Measurements from ENCODE around the gene NELFB. TPM values are rescaled to one million over a fixed set of nuclear protein-coding genes. Genes with fewer than 3 reads are reported as not detected.

The NELFB gene
- total and polyA plus RNA-seq, 5 donors from 2014 or later: 22.3 to 46.4 (median 24.1) TPM

GRCh38 chr9:137309368-137310188 is 54.5 kb downstream of the NELFB start:
- Mint-ChIP-seq H3K4me1 (peaks cover 0 to 16% (median 2%) of the 10 kb centered on the region in 4 donors), H3K27me3 (no peaks in the 10 kb centered on the region), H3K36me3 (no peaks in the 10 kb centered on the region), H3K9me3 (no peaks in the 10 kb centered on the region), H3K27ac (no peak overlapping the region), H3K4me3 (no peak overlapping the region)
- Histone ChIP-seq H3K27ac (ENCODE audit: insufficient read depth, low read length, poor library complexity, severe bottlenecking) (no peak overlapping the region), H3K36me3 (ENCODE audit: control insufficient read depth, insufficient read depth, low read length) (no peaks in the 10 kb centered on the region), H3K9me3 (ENCODE audit: control insufficient read depth in 2 of 2, low read length in 2 of 2) (no peaks in the 10 kb centered on the region), H3K27me3 (ENCODE audit: control insufficient read depth, insufficient read depth, low read length) (no peaks in the 10 kb centered on the region), H3K4me3 (ENCODE audit: low read depth, low read length) (no peak overlapping the region), H3K4me1 (ENCODE audit: control insufficient read depth, insufficient read depth, low read length, poor library complexity, severe bottlenecking) (peaks cover 28% of the 10 kb centered on the region)
- ATAC-seq (ENCODE audit: low read depth in 2 of 2) (no peak), DNase-seq (no peak)

- Mint-ChIP-seq H3K27ac (no peak overlapping the region), H3K9me3 (no peaks in the 10 kb centered on the region), H3K36me3 (no peaks in the 10 kb centered on the region), H3K27me3 (no peaks in the 10 kb centered on the region), H3K4me1 (peaks cover 0 to 9% (median 1%) of the 10 kb centered on the region in 4 donors), H3K4me3 (no peak overlapping the region)
- Histone ChIP-seq H3K9me3 (ENCODE audit: control insufficient read depth in 2 of 2, low read length in 2 of 2) (no peaks in the 10 kb centered on the region), H3K36me3 (ENCODE audit: control insufficient read depth, insufficient read depth, low read length) (no peaks in the 10 kb centered on the region), H3K27me3 (ENCODE audit: control insufficient read depth, insufficient read depth, low read length) (no peaks in the 10 kb centered on the region), H3K4me1 (ENCODE audit: control insufficient read depth, insufficient read depth, low read length, poor library complexity, severe bottlenecking) (peaks cover 22% of the 10 kb centered on the region), H3K27ac (ENCODE audit: insufficient read depth, low read length, poor library complexity, severe bottlenecking) (no peak overlapping the region), H3K4me3 (ENCODE audit: low read depth, low read length) (no peak overlapping the region)
- ATAC-seq (ENCODE audit: low read depth in 2 of 2) (no peak), DNase-seq (no peak)
Measured at GRCh38 chr9:137310189-137311052, 55.3 kb downstream of the NELFB start.

- Mint-ChIP-seq H3K27ac (no peak overlapping the region), H3K9me3 (no peaks in the 10 kb centered on the region), H3K4me3 (no peak overlapping the region), H3K4me1 (peaks cover 0 to 6% (median 0%) of the 10 kb centered on the region in 4 donors), H3K36me3 (no peaks in the 10 kb centered on the region), H3K27me3 (no peaks in the 10 kb centered on the region)
- H3K27me3 ChIP-seq (ENCODE audit: control insufficient read depth, insufficient read depth, low read length): no peaks in the 10 kb centered on the region
- H3K27ac ChIP-seq (ENCODE audit: insufficient read depth, low read length, poor library complexity, severe bottlenecking): no peak overlapping the region
- H3K4me1 ChIP-seq (ENCODE audit: control insufficient read depth, insufficient read depth, low read length, poor library complexity, severe bottlenecking): peaks cover 20% of the 10 kb centered on the region
- no peaks in the 10 kb centered on the region for H3K9me3 ChIP-seq (ENCODE audit: control insufficient read depth in 2 of 2, low read length in 2 of 2)
- DNase-seq (no peak), ATAC-seq (ENCODE audit: low read depth in 2 of 2) (peak in 1 of 2 donors; percentile 59)
- no peaks in the 10 kb centered on the region for H3K36me3 ChIP-seq (ENCODE audit: control insufficient read depth, insufficient read depth, low read length)
- H3K4me3 ChIP-seq (ENCODE audit: low read depth, low read length): no peak overlapping the region
Measured at GRCh38 chr9:137311171-137311985, 56.3 kb downstream of the NELFB start.

DNA sequence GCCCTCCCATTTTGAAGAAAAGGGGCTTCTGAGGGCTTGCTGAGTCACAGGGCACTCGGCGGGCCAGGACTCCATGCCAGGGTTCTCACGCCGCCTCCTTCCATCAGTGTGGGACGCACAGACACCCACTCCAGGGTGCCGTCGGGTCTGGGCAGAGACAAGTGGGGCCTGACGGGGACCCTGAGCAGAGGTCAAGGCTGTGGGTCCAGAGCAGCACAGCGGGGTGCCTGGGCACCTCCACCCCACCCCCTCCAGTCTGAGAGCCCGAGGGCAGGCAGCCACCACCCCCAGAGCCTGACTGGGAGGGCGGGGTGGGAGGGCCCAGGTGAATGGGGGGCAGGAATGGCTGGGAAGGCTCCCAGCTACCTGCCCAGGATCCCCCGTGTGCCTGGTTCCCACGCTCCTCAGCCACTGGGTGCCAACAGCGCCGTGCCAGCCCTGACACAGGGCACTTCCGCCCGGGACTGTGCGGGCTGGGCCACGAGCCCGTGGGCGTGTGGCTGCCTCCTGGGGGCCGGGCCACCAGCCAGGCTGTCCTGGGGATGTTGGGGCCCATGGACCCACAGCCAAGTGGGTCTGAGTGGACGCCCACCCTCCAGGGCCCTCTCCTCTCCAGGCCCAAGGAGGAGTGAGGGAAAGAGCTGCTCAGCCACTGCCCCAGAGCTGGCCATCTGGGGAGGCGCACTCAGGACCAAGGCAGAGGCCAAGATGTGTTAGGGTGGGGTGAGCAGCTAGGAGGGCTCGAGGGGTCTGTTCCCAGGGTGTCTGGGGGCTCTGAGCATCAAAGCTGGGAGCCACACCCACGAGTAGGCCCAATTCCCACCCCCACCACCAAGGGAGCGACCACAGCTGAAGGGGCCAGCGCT is 57.1 kb downstream of the NELFB start:
- H3K27ac ChIP-seq (ENCODE audit: insufficient read depth, low read length, poor library complexity, severe bottlenecking): no peak overlapping the region
- H3K4me1 Mint-ChIP-seq: peaks cover 0 to 3% (median 0%) of the 10 kb centered on the region in 4 donors
- no peak overlapping the region for H3K4me3 ChIP-seq (ENCODE audit: low read depth, low read length)
- H3K9me3 ChIP-seq (ENCODE audit: control insufficient read depth in 2 of 2, low read length in 2 of 2): no peaks in the 10 kb centered on the region
- no peaks in the 10 kb centered on the region for H3K36me3 Mint-ChIP-seq
- no peaks in the 10 kb centered on the region for H3K9me3 Mint-ChIP-seq
- no peak for DNase-seq
- H3K36me3 ChIP-seq (ENCODE audit: control insufficient read depth, insufficient read depth, low read length): no peaks in the 10 kb centered on the region
- H3K27me3 Mint-ChIP-seq: no peaks in the 10 kb centered on the region
- ATAC-seq (ENCODE audit: low read depth in 2 of 2): no peak
- H3K4me1 ChIP-seq (ENCODE audit: control insufficient read depth, insufficient read depth, low read length, poor library complexity, severe bottlenecking): peaks cover 23% of the 10 kb centered on the region
- no peaks in the 10 kb centered on the region for H3K27me3 ChIP-seq (ENCODE audit: control insufficient read depth, insufficient read depth, low read length)
- H3K27ac Mint-ChIP-seq: no peak overlapping the region
- no peak overlapping the region for H3K4me3 Mint-ChIP-seq

- Histone ChIP-seq H3K4me3 (ENCODE audit: low read depth, low read length) (no peak overlapping the region), H3K4me1 (ENCODE audit: control insufficient read depth, insufficient read depth, low read length, poor library complexity, severe bottlenecking) (peaks cover 23% of the 10 kb centered on the region), H3K27me3 (ENCODE audit: control insufficient read depth, insufficient read depth, low read length) (no peaks in the 10 kb centered on the region), H3K9me3 (ENCODE audit: control insufficient read depth in 2 of 2, low read length in 2 of 2) (no peaks in the 10 kb centered on the region), H3K27ac (ENCODE audit: insufficient read depth, low read length, poor library complexity, severe bottlenecking) (no peak overlapping the region), H3K36me3 (ENCODE audit: control insufficient read depth, insufficient read depth, low read length) (no peaks in the 10 kb centered on the region)
- Mint-ChIP-seq H3K27me3 (no peaks in the 10 kb centered on the region), H3K36me3 (no peaks in the 10 kb centered on the region), H3K27ac (no peak overlapping the region), H3K4me1 (peaks cover 0 to 2% (median 0%) of the 10 kb centered on the region in 4 donors), H3K4me3 (no peak overlapping the region), H3K9me3 (no peaks in the 10 kb centered on the region)
- no peak for DNase-seq
- ATAC-seq (ENCODE audit: low read depth in 2 of 2): no peak
Measured at GRCh38 chr9:137312852-137313325, 57.8 kb downstream of the NELFB start.

GRCh38 chr9:137313326-137313936 is 58.3 kb downstream of the NELFB start:
- Mint-ChIP-seq H3K36me3 (no peaks in the 10 kb centered on the region), H3K27me3 (no peaks in the 10 kb centered on the region), H3K27ac (no peak overlapping the region), H3K9me3 (no peaks in the 10 kb centered on the region), H3K4me3 (peak overlapping the region in 1 of 4 donors; percentile 15), H3K4me1 (peaks cover 0 to 2% (median 0%) of the 10 kb centered on the region in 4 donors)
- Histone ChIP-seq H3K9me3 (ENCODE audit: control insufficient read depth in 2 of 2, low read length in 2 of 2) (no peaks in the 10 kb centered on the region), H3K36me3 (ENCODE audit: control insufficient read depth, insufficient read depth, low read length) (no peaks in the 10 kb centered on the region), H3K27me3 (ENCODE audit: control insufficient read depth, insufficient read depth, low read length) (no peaks in the 10 kb centered on the region), H3K27ac (ENCODE audit: insufficient read depth, low read length, poor library complexity, severe bottlenecking) (no peak overlapping the region), H3K4me1 (ENCODE audit: control insufficient read depth, insufficient read depth, low read length, poor library complexity, severe bottlenecking) (peaks cover 23% of the 10 kb centered on the region), H3K4me3 (ENCODE audit: low read depth, low read length) (no peak overlapping the region)
- ATAC-seq (ENCODE audit: low read depth in 2 of 2): no peak
- no peak for DNase-seq
